HepG2 (cell line): ENCODE measurements around the gene TBC1D20. TPM values are rescaled to one million over a fixed set of nuclear protein-coding genes. Genes with fewer than 3 reads are reported as not detected.

Experiments
- DR1 ChIP-seq: sonication (generic); formaldehyde crosslinking; IDR thresholded peaks from 2 replicates; pipeline ENCODE4 v1.8.0; 2021; ENCODE audit warnings: mild to moderate bottlenecking, missing genetic modification reagents, inconsistent platforms
- MBD4 ChIP-seq: IDR thresholded peaks from 2 replicates; pipeline ENCODE4 v1.6.1; 2012; ENCODE audit warnings: low read length, inconsistent platforms, borderline replicate concordance
- POGZ ChIP-seq: sonication (generic); formaldehyde crosslinking; IDR thresholded peaks from 2 replicates; pipeline ENCODE4 v1.4.0; 2020; ENCODE audit warnings: mild to moderate bottlenecking, missing genetic modification reagents
- SAP130 ChIP-seq: IDR thresholded peaks from 2 replicates; pipeline ENCODE4 v1.6.1; 2016; ENCODE audit warnings: low read depth
- SUZ12 ChIP-seq: fragments of 150-350 bp; IDR thresholded peaks from 2 replicates; pipeline ENCODE4 v1.6.1; 2014; ENCODE audit warnings: low read depth, low read length
- ZBTB2 ChIP-seq: sonication (generic); formaldehyde crosslinking; IDR thresholded peaks from 2 replicates; pipeline ENCODE4 v1.8.0; 2022; ENCODE audit warnings: low read depth, missing genetic modification reagents
- ZNF362 ChIP-seq: sonication (generic); formaldehyde crosslinking; IDR thresholded peaks from 2 replicates; pipeline ENCODE4 v1.4.0; 2020; ENCODE audit warnings: missing genetic modification reagents, mild to moderate bottlenecking, borderline replicate concordance
- ZNF737 ChIP-seq: sonication (generic); formaldehyde crosslinking; IDR thresholded peaks from 2 replicates; pipeline ENCODE4 v1.5.0; 2020; ENCODE audit warnings: missing genetic modification reagents, mild to moderate bottlenecking, borderline replicate concordance
- ZNF761 ChIP-seq: sonication (generic); formaldehyde crosslinking; conservative IDR thresholded peaks from 2 replicates; pipeline ENCODE4 v1.4.0; 2020; ENCODE audit warnings: mild to moderate bottlenecking, missing genetic modification reagents
- polyA plus RNA-seq, 8 experiments: library from polyadenylated mRNA; depleted of rRNA in 3 of 8; stranded (reverse) in 7 of 8; unstranded in 1 of 8; fragments of >200 nt; fragmentation: Illumina TruSeq in 4 of 8; extraction: Trizol in 4 of 8; gene quantifications; 2 replicates each; pipeline versions ENCODE4 v1.2.1 to v1.2.3, GENCODE V29; 2011 to 2016; ENCODE audit warnings: low read depth in 4 of 8, missing spikeins in 1 of 8, mixed read lengths in 1 of 8; ENCODE audit not compliant: insufficient read depth in 1 of 8
- total RNA-seq, 5 experiments: library from RNA; depleted of rRNA; stranded (reverse); fragments of >200 nt; fragmentation: Illumina TruSeq; extraction: Trizol; gene quantifications; 2 replicates each; pipeline ENCODE4 v1.2.3, GENCODE V29; 2016; ENCODE audit warnings: low read depth in 1 of 5
- TF ChIP-seq, protein P1 (sequence below): IDR thresholded peaks from 2 replicates; pipeline ENCODE4 v1.6.1; 2016; ENCODE audit warnings: low read depth, control low read depth
- TF ChIP-seq, protein P2 (sequence below): sonication (generic); formaldehyde crosslinking; IDR thresholded peaks from 2 replicates; pipeline ENCODE4 v1.4.0; 2020; ENCODE audit warnings: missing genetic modification reagents, borderline replicate concordance
- TF ChIP-seq, protein P3 (sequence below): sonication (generic); formaldehyde crosslinking; IDR thresholded peaks from 2 replicates; pipeline ENCODE4 v1.4.0; 2020; ENCODE audit warnings: missing genetic modification reagents
- TF ChIP-seq, protein P4 (sequence below): sonication (generic); formaldehyde crosslinking; IDR thresholded peaks from 2 replicates; pipeline ENCODE4 v1.5.1; 2020; ENCODE audit warnings: mild to moderate bottlenecking, moderate library complexity, missing genetic modification reagents

The TBC1D20 gene
- total and polyA plus RNA-seq, 2 of the 13 experiments (the other 11 are each of a cell fraction or from before 2014, with no cell fraction given), result 36.6 to 47.1 TPM

DNA sequence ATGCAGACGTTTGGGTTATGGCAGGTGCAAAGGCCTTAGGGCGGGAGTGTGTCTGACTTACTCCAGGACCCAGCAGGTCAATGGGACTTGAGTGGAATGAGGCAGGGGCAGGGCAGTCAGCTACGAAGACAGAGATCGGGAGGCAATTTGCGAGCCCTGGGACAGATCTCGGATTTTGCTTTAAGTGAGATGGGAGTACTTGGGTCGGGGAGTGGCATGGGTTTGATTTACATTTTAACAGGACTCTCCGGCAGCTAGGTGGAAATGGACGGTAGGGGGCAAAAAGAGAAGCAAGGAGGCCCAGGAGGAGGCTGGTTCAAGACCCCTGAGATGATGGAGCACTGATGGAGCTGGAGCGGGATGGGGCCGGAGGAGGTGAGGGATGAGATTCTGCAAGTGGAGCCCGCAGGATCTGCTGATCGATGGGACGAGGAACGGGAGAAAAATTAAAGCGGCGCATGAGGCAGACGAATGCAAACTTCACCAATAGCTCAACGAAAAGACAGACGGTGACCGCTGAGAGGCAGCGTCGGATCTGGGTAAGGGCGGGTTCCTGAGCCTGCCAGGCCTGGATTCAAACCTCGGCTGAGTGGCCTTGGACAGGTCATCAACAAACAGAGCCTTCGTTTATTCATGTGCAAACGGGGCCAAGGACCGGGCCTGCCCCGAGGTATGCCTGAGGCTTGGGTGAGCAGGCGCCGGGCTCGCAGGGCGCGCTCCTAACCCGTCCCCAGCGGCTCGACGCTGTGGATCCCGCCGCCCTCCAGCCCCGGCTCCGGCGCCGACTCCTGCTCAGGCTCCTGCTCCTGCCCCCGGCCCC, 55.0 kb downstream of the TBC1D20 start (continued):
- TF ChIP-seq ZNF737 (CRISPR knock-in tag) (peak; percentile 95; the same call in 1 of the 2 replicates), DR1 (peak; percentile 73), MBD4 (no peak), SAP130 (CRISPR knock-in tag) (peak; percentile 27), POGZ (peak; percentile 57), ZNF362 (CRISPR knock-in tag) (no peak), ZBTB2 (CRISPR knock-in tag) (peak; percentile 25; the same call in 1 of the 2 replicates), ZNF761 (CRISPR knock-in tag) (peak; percentile 86), SUZ12 (no peak)
- TF ChIP-seq, protein P1, sequence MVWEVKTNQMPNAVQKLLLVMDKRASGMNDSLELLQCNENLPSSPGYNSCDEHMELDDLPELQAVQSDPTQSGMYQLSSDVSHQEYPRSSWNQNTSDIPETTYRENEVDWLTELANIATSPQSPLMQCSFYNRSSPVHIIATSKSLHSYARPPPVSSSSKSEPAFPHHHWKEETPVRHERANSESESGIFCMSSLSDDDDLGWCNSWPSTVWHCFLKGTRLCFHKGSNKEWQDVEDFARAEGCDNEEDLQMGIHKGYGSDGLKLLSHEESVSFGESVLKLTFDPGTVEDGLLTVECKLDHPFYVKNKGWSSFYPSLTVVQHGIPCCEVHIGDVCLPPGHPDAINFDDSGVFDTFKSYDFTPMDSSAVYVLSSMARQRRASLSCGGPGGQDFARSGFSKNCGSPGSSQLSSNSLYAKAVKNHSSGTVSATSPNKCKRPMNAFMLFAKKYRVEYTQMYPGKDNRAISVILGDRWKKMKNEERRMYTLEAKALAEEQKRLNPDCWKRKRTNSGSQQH, result peak; percentile 24; the same call in 1 of the 2 replicates
- TF ChIP-seq, protein P2, sequence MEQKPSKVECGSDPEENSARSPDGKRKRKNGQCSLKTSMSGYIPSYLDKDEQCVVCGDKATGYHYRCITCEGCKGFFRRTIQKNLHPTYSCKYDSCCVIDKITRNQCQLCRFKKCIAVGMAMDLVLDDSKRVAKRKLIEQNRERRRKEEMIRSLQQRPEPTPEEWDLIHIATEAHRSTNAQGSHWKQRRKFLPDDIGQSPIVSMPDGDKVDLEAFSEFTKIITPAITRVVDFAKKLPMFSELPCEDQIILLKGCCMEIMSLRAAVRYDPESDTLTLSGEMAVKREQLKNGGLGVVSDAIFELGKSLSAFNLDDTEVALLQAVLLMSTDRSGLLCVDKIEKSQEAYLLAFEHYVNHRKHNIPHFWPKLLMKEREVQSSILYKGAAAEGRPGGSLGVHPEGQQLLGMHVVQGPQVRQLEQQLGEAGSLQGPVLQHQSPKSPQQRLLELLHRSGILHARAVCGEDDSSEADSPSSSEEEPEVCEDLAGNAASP (CRISPR knock-in tag), result peak; percentile 82; the same call in 1 of the 2 replicates
- TF ChIP-seq, protein P3, sequence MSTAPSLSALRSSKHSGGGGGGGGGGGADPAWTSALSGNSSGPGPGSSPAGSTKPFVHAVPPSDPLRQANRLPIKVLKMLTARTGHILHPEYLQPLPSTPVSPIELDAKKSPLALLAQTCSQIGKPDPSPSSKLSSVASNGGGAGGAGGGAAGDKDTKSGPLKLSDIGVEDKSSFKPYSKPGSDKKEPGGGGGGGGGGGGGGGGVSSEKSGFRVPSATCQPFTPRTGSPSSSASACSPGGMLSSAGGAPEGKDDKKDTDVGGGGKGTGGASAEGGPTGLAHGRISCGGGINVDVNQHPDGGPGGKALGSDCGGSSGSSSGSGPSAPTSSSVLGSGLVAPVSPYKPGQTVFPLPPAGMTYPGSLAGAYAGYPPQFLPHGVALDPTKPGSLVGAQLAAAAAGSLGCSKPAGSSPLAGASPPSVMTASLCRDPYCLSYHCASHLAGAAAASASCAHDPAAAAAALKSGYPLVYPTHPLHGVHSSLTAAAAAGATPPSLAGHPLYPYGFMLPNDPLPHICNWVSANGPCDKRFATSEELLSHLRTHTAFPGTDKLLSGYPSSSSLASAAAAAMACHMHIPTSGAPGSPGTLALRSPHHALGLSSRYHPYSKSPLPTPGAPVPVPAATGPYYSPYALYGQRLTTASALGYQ (CRISPR knock-in tag), result peak; percentile 38
- TF ChIP-seq, protein P4, sequence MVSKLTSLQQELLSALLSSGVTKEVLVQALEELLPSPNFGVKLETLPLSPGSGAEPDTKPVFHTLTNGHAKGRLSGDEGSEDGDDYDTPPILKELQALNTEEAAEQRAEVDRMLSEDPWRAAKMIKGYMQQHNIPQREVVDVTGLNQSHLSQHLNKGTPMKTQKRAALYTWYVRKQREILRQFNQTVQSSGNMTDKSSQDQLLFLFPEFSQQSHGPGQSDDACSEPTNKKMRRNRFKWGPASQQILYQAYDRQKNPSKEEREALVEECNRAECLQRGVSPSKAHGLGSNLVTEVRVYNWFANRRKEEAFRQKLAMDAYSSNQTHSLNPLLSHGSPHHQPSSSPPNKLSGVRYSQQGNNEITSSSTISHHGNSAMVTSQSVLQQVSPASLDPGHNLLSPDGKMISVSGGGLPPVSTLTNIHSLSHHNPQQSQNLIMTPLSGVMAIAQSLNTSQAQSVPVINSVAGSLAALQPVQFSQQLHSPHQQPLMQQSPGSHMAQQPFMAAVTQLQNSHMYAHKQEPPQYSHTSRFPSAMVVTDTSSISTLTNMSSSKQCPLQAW (CRISPR knock-in tag), result peak; percentile 47; the same call in 1 of the 2 replicates
